BE2C (cell line): ENCODE measurements around the gene RRM2.
"Not testable (repeated sequence)": the region's sequence is repeated elsewhere in the genome, so short reads cannot be mapped to it uniquely, and the experiment has no call there.

Experiments used
- DNase-seq: peaks from one replicate; pipeline ENCODE4 v3.0.0-alpha.2; 2020
- H3K27me3 ChIP-seq: fragments of 250-450 bp; sonication (Bioruptor Pico); 2 replicates; pipeline ENCODE4 v1.5.1; 2020; ENCODE audit warnings: mild to moderate bottlenecking
- H3K36me3 ChIP-seq: fragments of 250-450 bp; sonication (Bioruptor Pico); 2 replicates; pipeline ENCODE4 v1.5.1; 2020; ENCODE audit warnings: mild to moderate bottlenecking
- H3K4me1 ChIP-seq: fragments of 250-450 bp; sonication (Bioruptor Pico); 2 replicates; pipeline ENCODE4 v1.5.1; 2020
- H3K4me3 ChIP-seq: 2 replicates; pipeline ENCODE4 v1.5.1; 2011; ENCODE audit warnings: low read depth, low read length
- H3K9me3 ChIP-seq: fragments of 250-450 bp; sonication (Bioruptor Pico); 2 replicates; pipeline ENCODE4 v1.5.1; 2020
- TF ChIP-seq, protein P1 (sequence below): IDR thresholded peaks from 2 replicates; pipeline ENCODE4 v1.5.1; 2012; ENCODE audit warnings: mild to moderate bottlenecking, low read depth, low read length

RRM2 gene

DNA sequence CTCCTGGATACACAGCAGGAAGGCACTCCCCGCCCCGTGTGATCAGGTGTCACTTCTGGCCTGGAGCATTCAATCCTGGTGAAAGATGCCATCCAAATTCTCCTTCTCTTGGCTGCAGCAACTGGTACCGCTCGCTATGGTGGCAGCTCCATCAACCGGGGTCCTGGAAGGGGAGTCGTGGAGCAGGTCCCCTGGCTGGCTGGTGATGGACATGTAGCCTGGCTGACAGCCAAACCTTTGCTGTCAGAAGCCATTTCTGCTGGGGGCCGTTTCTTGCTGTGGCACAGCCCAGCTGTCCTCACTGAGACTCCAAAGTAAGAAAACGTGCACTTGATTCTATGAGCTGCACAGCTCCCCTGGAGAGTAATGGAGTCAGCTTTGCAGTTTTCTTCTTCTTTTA is 35.2 kb upstream of the RRM2 start:
- H3K27me3 ChIP-seq = peaks cover 40% of the 10 kb centered on the region
- H3K9me3 ChIP-seq = no peaks in the 10 kb centered on the region; the same call in 1 of the 2 replicates
- H3K4me1 ChIP-seq = no peaks in the 10 kb centered on the region; the same call in 1 of the 2 replicates
- H3K4me3 ChIP-seq = no peak overlapping the region
- TF ChIP-seq, protein P1, sequence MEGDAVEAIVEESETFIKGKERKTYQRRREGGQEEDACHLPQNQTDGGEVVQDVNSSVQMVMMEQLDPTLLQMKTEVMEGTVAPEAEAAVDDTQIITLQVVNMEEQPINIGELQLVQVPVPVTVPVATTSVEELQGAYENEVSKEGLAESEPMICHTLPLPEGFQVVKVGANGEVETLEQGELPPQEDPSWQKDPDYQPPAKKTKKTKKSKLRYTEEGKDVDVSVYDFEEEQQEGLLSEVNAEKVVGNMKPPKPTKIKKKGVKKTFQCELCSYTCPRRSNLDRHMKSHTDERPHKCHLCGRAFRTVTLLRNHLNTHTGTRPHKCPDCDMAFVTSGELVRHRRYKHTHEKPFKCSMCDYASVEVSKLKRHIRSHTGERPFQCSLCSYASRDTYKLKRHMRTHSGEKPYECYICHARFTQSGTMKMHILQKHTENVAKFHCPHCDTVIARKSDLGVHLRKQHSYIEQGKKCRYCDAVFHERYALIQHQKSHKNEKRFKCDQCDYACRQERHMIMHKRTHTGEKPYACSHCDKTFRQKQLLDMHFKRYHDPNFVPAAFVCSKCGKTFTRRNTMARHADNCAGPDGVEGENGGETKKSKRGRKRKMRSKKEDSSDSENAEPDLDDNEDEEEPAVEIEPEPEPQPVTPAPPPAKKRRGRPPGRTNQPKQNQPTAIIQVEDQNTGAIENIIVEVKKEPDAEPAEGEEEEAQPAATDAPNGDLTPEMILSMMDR = no peak
- DNase-seq = peak; percentile 34
- no peaks in the 10 kb centered on the region for H3K36me3 ChIP-seq

DNA sequence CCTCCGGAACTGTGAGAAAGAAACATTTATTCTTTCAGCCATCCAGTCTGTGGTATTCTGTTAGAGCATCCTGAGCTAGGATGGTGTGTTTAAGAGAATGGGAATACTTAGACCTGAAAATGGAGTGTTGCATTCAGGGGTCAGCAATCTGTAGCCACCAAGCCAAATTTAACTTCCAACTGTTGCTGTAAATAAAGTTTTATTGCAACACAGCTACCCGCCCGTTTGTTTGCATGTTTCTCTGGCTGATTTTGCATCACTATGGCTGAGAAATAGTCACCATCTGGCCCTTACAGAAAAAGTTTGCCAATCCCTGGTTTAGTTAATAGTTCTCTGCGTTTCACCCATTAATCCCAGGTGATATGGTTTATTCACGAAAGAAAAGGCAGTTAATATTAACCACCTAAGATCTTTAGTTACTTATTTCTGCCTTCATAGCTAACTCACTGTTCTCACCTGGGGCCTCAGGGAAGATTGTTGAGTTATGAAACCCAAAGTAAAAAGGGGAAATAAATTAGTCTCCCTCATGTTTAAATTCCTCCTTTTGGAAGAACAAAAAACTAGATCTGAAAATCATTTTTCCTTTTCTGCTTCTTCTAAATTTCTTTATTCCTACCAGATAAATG is 32.9 kb upstream of the RRM2 start:
- Histone ChIP-seq H3K27me3 (peaks cover 17% of the 10 kb centered on the region), H3K4me3 (no peak overlapping the region), H3K36me3 (no peaks in the 10 kb centered on the region), H3K4me1 (peaks cover 7% of the 10 kb centered on the region; the same call in 1 of the 2 replicates), H3K9me3 (no peaks in the 10 kb centered on the region)
- TF ChIP-seq, protein P1 = no peak
- DNase-seq = no peak

DNA sequence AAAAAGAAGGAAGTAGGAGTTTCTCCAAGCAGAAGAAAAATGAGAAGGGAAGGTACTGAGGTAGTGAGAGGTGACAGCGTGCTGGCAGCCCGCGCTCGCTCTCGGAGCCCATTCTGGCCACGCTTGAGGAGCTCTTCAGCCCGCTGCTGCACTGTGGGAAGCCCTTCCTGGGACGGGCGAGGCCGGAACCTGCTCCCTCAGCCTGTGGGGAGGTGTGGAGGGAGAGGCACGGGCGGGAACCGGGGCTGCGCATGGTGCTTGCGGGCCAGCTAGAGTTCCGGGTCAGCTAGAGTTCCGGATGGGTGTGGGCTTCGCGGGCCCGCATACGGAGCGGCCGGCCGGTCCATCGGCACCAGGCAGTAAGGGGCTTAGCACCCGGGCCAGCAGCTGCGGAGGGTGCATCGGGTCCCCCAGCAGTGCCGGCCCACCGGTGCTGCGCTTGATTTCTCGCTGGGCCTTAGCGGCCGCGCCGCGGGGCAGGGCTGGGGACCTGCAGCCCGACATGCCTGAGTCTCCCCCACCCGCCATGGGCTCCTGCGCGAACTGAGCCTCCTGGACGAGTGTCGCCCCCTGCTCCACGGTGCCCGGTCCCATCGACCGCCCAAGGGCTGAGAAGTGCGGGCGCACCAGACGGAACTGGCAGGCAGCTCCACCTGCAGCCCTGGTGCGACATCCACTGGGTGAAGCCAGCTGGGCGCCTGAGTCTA is 31.2 kb upstream of the RRM2 start:
- no peak overlapping the region for H3K4me3 ChIP-seq
- no peaks in the 10 kb centered on the region for H3K9me3 ChIP-seq
- H3K36me3 ChIP-seq = no peaks in the 10 kb centered on the region
- H3K4me1 ChIP-seq = peaks cover 7% of the 10 kb centered on the region; the same call in 1 of the 2 replicates
- DNase-seq = no peak
- peaks cover 4% of the 10 kb centered on the region; the same call in 1 of the 2 replicates for H3K27me3 ChIP-seq
- TF ChIP-seq, protein P1 = no peak

DNA sequence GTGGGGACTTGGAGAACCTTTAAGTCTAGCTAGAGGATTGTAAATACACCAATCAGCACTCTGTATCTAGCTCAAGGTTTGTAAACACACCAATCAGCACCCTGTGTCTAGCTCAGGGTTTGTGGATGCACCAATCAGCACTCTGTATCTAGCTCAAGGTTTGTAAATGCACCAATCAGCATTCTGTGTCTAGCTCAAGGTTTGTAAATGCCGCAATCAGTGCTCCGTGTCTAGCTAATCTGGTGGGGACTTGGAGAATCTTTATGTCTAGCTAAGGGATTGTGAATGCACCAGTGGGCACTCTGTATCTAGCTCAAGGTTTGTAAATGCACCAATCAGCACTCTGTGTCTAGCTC is 30.7 kb upstream of the RRM2 start:
- H3K36me3 ChIP-seq, H3K4me3 ChIP-seq, H3K4me1 ChIP-seq, H3K9me3 ChIP-seq, H3K27me3 ChIP-seq, DNase-seq: not testable (repeated sequence)

DNA sequence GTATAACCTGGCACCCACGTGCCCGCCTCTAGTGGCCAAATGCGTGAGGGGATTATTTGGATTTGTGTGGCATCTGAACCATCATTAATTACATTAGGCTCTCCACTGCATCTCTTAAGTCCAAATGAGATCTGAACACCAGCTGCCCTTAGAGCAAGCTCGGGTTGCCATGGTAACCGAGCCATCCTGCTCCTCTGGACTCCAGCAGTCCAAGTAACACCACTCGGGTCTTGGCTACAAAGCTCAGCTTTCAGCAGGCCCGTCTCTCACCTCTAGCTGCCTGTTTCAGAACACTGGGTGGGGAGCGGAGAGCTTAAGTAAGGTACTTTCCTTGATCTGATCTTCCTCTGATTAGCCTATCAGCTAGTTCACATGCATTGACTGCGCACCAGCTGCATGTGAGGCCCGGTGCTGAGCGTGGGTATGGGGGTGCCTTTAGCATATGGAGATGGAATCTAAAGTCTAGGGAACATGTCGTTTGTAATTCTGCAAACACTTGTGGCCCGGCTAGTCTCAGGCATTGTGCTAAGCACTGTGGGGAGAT is 28.2 kb upstream of the RRM2 start:
- Histone ChIP-seq H3K36me3 (no peaks in the 10 kb centered on the region), H3K27me3 (no peaks in the 10 kb centered on the region), H3K9me3 (no peaks in the 10 kb centered on the region), H3K4me3 (no peak overlapping the region), H3K4me1 (peaks cover 7% of the 10 kb centered on the region; the same call in 1 of the 2 replicates)
- TF ChIP-seq, protein P1 = no peak
- peak; percentile 69 for DNase-seq

DNA sequence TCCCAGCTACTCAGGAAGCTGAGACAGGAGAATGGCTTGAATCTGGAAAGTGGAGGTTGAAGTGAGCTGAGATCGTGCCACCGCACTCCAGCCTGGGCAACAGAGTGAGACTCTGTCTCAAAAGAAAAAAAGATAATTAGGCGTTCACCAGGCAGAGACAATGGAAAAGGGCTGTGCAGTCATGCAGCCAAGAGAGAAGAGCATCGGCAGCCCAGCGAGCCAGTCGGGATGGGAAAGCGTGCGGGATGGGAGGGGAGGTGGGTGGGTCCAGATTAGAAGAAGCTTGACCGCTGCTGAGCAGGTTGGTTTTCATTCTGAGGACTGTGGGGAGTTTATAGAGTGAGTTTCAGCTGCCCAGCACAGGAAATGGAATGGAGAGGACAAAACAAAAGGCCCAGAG is 27.4 kb upstream of the RRM2 start:
- DNase-seq = no peak
- peaks cover 7% of the 10 kb centered on the region; the same call in 1 of the 2 replicates for H3K4me1 ChIP-seq
- TF ChIP-seq, protein P1 = no peak
- no peak overlapping the region for H3K4me3 ChIP-seq
- no peaks in the 10 kb centered on the region for H3K27me3 ChIP-seq
- no peaks in the 10 kb centered on the region for H3K36me3 ChIP-seq
- no peaks in the 10 kb centered on the region for H3K9me3 ChIP-seq
